GM19239 (cell line): ENCODE results near the gene UBE3B.

Experiments
- DNase-seq: peaks from one replicate; pipeline ENCODE4 v3.0.0; 2011; ENCODE audit warnings: low spot score; ENCODE audit not compliant: insufficient read length
- FAIRE-seq: peaks from 2 replicates; lab custom pipeline; 2011; peaks lifted over from hg19 to GRCh38; lab: Jason Lieb, UNC

The UBE3B gene

GRCh38 chr12:109489955-109490565 lies 12.6 kb downstream of the UBE3B start:
- DNase-seq (no peak), FAIRE-seq (no peak)

DNA sequence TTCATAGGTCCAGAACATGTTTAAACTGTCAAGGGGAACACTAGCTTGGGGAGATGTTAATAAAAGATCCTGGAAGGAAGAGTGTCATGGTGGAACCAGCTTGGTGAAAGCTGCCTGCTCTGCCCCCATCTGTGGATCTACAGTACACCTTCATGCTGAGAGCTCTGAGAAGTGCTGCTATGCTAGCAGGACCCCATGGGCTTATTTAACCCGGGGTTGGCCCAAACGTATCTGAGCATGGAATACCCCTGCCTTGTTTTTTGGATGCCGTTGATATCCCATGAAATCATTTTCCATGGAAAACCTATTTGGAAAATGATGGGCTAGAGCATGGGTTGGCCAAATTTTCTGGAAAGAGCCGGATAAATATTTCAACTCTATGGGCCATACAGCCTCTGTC lies 14.2 kb downstream of the UBE3B start:
- FAIRE-seq (no peak), DNase-seq (no peak)

DNA sequence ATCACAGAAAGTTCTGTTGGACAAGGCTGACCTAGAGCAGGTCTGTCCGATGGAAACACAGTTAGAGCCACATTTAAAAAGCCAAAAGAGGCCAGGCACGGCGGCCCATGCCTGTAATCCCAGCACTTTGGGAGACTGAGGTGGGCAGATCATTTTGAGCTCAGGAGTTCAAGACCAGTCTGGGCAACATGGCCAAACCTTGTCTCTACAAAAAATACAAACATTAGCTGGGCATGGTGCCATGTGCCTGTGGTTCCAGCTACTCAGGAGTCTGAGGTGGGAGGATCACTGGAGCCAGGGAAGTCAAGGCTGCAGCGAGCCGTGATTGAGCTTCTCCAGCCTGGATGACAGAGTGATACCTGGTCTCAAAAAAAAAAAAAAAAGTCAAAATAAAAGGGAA lies 14.9 kb downstream of the UBE3B start:
- DNase-seq (no peak), FAIRE-seq (no peak)

GRCh38 chr12:109493090-109493489 lies 15.7 kb downstream of the UBE3B start:
- FAIRE-seq: no peak
- no peak for DNase-seq

DNA sequence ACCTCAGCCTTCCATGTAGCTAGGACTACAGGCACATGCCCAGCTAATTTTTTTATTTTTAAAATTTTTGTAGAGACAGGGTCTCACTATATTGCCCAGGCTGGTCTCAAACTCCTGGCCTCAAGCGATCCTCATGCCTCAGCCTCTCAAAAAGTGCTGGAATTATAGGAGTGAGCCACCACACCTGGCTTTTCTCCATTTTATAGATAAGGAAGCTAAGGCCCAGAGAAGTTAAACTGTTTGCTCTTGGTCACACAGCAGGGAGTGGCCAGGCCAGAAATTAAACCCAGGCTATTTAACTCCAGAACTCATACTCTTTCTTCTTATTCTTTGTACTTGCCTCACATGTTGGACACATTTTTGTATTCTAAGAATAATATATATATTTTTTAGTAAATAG lies 16.5 kb downstream of the UBE3B start:
- no peak for FAIRE-seq

DNA sequence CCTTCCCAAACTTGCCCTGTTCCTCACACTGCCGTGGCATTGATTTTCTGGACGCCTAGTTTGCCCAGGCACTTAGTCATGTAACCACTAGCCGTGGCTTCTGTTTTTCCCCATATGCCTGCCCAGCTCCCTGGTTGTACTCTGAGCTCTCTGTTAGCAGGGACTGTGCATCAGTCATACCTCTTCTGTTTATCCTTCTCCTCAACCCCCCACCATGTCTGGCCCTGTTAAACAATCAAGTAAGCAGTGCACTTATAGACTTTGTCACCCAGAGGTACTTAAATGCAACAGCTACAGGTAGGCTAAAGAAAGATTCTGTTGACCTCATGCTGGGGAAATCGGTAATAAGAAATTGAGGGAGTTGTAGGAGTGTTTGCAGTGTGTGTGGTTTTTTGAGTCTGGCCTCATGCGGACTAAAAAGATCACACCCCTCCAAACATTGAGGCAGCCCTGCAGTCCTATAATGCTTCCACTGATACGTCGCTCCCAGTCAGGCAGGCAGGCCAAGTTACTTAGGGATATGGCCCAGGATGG lies 17.0 kb downstream of the UBE3B start:
- no peak for FAIRE-seq

More for the DNA sequence above, 16.5 kb downstream of the UBE3B start:
- DNase-seq: no peak

DNA sequence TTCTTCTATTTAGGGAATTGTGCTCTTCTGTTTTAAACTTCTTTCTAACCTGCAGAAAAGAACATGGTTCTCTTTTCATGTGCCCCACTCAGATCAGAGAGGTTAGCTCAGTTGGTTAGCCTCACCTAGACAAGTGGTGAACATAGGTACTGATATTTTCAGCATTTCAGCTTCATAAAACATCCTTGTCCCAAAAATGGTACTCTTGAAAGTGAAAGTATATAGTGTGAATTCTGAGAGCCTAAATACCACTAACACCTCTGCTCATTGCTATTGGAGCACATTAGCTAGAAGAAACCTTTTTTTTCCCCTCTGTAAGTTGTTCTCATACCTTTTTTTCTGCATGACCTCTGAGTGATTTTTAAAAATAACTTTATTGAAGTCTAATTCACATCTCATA lies 17.6 kb downstream of the UBE3B start:
- no peak for DNase-seq
- FAIRE-seq: no peak

More for the DNA sequence above, 17.0 kb downstream of the UBE3B start:
- DNase-seq: no peak

DNA sequence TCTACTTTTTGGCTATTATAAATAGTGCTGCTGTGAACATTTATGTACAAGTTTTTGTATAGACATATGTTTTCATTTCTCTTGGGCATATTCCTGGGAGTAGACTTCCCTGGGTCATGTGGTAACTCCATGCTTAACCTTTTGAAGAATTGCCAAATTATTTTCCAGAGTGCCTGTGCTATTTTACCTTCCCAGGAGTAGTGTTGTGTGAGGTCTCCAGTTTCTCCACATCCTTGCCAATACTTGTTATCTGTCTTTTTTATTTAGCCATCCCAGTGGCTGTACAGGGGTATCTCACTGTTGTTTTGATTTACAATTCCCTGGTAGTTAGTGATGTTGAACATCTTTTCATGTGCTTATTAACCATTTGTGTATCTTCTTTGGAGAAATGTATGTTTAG lies 18.9 kb downstream of the UBE3B start:
- FAIRE-seq (no peak), DNase-seq (no peak)

DNA sequence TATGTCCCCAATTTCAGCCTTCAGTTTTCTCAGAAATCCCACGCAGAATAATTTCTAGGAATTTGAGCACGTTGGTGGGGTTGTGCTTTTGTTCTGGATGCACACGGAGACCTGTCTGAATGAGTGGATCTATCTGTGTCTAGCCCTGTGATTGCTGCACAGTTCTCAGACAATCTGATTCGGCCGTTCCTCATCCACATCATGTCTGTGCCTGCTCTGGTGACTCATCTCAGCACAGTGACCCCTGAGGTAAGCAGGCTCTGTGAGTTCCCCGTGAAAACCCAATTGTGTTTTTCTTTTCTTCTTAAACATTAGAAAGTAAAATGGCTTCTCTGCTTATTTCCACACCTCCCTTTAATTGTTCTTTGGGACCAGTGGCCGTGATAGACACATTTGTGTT lies 20.2 kb downstream of the UBE3B start:
- DNase-seq (no peak), FAIRE-seq (no peak)

DNA sequence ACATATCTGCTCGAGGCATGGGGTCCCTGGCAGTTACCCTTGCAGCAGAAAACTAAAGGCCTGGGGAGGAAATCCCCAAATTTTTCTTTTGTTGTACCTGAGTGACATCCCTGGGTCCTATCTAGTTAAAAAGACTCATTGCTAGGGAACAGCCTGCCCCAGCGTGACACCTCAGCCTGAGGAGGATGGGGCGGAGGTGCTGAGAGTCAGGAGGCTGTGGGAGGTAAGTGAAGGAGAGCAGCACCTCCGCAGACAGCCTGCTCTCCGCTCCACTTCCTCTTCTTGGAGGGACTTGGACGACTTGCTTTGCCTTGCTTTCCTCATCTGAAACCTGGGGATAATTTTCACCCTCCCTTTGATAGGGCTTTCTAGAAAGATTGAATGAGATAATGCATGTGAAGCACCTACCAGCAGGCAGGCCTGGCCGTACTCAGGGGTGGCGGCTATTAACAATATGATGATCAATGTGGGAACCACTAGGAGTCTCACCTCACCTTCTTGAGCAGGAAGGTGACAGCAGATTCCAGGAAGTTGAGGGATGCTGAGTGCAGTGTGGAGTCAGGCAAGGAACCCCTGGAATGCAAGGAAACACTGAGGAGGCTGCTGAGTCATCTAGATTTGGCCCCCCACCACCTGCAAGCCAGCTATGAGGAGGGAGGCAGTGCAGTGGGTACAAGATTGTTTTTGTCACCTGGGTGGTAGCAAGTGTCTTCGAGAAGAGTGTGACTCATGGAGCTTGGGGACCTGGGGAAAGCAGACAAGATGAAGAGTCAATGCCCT lies 23.2 kb downstream of the UBE3B start:
- FAIRE-seq: no peak

GRCh38 chr12:109501299-109501698 lies 23.9 kb downstream of the UBE3B start:
- DNase-seq (no peak), FAIRE-seq (no peak)

More for the DNA sequence above, 23.2 kb downstream of the UBE3B start:
- DNase-seq: no peak

- FAIRE-seq (no peak), DNase-seq (no peak)
Observed at GRCh38 chr12:109502332-109502731, 24.9 kb downstream of the UBE3B start.

- FAIRE-seq: no peak
- no peak for DNase-seq
Observed at GRCh38 chr12:109503611-109504010, 26.2 kb downstream of the UBE3B start.

- FAIRE-seq (no peak), DNase-seq (no peak)
Observed at GRCh38 chr12:109504068-109504467, 26.6 kb downstream of the UBE3B start.

DNA sequence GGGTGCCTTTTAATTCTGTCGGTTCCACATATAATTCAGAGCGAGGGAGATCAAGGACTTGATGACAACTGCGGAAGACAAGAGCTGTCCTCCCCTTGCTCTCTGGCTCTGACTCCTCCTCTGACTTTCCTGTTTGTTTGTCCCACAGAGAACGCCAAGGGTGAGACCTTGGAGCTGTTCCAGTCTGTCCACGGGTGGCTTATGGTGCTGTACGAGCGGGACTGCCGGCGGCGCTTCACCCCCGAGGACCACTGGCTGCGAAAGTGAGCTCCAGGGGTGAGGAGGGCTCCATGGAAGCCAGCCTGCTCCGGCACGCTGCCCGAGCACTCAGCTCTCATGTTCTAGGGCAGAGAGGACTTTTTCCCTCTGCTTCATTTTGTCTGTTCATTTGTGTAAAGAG lies 32.8 kb downstream of the UBE3B start:
- no peak for DNase-seq
- FAIRE-seq: no peak

- DNase-seq (no peak), FAIRE-seq (no peak)
Observed at GRCh38 chr12:109512608-109513007, 35.2 kb downstream of the UBE3B start.

DNA sequence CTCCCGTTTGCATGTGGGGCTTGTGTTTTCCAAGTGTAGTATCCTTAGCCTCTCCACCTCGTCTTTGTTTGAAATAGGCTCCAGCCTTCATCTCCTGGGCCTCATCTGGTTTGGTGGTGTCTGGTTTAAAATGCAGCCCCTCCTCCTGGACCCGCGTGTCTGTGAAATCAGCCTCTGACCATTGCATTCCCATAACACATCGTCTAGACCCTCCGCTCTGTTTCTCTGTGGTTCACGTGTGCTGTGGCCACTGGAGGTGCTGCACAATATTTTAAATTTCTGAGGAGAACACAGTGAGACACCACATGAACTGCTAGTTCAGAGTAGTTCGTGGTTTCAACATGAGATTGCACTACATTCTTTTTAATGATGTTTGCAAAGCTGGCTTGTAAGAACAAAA lies 35.6 kb downstream of the UBE3B start:
- no peak for FAIRE-seq
- no peak for DNase-seq

DNA sequence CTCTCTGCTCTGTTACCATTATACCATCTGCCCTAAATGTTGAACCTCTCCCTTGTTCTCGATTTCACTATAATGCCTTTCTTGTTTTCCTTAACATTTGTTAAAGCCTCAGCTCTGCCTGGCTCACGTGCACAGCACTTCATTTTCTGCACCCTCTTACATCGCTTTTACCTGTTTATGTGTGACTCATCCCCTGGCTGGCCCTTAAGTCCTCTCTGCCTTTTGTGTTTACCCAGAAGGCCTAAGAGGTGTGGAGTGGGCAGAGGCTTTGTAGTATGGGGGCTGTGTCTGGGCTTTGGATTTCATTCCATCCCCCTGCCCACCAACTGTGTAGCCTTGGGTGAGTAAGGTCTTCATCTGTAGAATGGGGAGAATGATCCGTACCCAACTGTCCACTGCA lies 36.5 kb downstream of the UBE3B start:
- FAIRE-seq (no peak), DNase-seq (no peak)

DNA sequence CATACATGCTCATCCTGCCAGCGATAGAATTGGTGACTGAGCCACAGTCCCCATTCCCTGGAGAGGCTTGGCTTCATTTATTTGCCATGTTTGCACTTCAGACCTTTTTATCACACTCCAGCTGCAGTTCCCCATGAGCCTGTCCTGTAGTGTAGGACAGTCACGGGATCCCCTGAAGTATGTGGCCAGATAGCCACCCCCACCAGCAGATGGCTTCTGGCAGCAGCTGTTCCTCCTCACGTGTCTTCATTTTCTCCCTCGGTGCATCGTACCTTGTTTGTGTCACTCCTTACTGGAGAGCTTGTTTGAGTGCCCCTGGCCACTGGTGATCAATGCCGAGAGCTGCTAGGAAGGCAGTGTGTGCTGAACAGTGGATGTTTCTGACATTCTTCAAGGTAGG lies 40.2 kb downstream of the UBE3B start:
- DNase-seq: no peak
- FAIRE-seq: no peak

DNA sequence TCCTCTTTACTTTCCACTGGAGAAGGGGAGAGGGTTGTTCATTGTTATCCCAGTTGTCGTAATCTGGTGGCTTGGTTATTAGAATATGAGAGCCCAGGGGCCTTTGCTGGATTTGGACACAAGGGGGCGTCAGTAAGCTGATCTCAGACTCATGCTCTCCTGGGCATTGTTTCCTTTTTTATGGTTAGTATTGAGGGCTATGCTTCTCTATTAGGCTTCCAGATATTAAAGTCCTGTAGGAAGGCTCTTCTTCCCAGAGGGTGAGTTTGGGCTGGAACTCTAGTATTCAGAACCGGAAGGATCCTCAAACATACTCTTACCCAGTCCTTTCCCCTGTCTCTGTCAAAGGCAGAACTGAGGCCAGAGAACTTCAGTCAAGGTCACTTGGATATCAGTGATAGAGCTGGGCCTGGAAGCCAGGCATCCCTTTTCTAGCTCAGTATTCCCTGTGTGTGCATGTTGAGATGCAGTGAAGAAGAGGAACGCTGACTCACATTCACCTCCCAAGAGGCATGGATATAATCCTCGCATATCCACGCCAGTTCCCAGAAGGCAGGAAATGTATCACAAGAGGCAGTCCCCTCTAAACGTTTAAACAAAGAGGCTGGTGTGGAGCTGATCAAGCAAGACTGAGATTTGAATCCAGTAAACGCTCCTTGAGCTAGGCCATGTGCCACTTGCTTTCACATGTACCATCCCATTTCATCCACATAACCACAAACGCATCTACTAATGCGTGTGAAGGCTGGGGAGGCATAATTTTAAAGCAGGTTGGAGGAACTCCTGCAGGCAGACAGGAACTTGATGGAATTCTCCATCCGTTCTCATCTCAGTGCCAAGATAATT lies 41.6 kb downstream of the UBE3B start:
- DNase-seq: peak; percentile 41

DNA sequence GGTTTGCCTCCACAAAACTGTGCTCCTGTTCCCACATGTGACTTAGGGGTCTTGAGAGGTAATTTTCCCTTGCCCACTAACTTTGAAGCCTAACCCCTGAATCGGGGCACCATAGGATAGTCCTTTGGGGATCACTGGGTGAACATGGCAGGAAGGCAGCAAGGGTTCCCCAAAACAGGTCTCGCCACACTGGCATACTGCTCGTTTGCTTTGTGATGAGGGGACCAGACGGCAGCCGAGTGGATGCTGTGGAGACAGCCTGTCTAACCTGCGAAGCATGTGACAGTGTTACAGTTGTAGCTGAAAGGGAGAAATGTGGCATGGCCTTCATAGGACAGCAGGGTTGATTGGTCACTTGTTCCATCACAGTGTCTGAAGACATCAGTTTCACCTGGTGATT lies 42.4 kb downstream of the UBE3B start:
- no peak for FAIRE-seq

More for the DNA sequence above, 41.6 kb downstream of the UBE3B start:
- peak; percentile 89 for FAIRE-seq

More for the DNA sequence above, 42.4 kb downstream of the UBE3B start:
- DNase-seq: no peak
